GM12874 (cell line): ENCODE measurements around the gene CDC25B.

Experiments
- CTCF ChIP-seq: IDR thresholded peaks from 2 replicates; pipeline ENCODE4 v1.5.1; 2011; ENCODE audit warnings: low read depth, mild to moderate bottlenecking, control low read depth, low read length, moderate library complexity; ENCODE audit not compliant: insufficient read depth

The CDC25B gene

GRCh38 chr20:3820901-3821727 lies 25.0 kb downstream of the CDC25B start:
- no peak for TF ChIP-seq CTCF

- no peak for TF ChIP-seq CTCF
Measured at GRCh38 chr20:3821996-3822395, 25.9 kb downstream of the CDC25B start.

DNA sequence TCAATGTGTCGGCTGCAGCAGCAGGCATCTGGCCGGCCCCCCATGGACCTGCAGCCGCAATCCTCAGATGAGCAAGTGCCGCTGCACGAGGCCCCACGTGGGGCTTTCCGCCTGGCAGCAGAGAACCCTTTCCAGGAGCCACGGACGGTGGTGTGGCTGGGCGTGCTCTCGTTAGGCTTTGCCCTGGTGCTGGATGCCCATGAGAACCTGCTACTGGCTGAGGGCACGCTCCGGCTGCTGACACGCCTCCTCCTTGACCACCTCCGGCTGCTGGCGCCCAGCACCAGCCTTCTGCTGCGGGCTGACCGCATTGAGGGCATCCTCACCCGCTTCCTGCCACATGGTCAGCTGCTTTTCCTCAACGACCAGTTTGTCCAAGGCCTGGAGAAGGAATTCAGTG lies 27.8 kb downstream of the CDC25B start:
- no peak for TF ChIP-seq CTCF

- TF ChIP-seq CTCF = no peak
Measured at GRCh38 chr20:3825526-3825925, 29.4 kb downstream of the CDC25B start.

DNA sequence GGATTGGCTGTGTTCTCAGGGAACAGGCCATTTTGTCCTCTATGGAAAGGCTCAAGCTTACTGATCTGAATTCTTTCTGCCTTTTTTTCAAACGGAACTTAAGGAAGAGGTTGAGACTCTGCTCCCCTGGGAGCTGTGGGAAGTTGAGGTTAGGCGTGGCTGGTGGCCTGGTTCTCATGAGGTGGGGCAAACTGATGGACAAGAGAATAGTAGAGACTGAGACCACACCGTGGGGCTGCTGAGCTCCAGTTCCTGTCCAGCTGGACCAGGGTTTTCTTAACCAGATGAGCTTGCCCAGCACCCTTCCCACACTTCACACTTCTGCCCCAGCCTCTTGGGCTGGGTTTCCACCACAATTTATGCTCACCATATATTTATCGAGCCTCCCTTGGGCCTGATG lies 30.3 kb downstream of the CDC25B start:
- TF ChIP-seq CTCF = no peak

- no peak for TF ChIP-seq CTCF
Measured at GRCh38 chr20:3828798-3829197, 32.7 kb downstream of the CDC25B start.

DNA sequence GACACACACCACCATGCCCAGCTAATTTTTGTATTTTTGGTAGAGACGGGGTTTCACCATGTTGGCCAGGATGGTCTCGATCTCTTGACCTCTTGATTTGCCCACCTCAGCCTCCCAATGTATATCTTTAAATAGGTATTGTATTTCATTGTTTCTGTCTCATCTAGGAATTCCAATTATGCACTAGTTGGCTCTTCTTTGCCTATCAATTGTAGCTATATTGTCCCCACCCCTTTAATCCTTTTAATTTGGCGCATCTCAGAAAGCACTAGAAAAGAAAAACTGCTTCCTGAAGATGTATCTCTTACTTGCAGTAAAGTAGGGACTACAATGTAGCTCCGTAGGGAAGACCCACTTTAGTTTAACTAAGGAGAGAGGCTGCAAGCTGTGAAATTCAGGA lies 40.0 kb downstream of the CDC25B start:
- no peak for TF ChIP-seq CTCF
